Gastroesophageal sphincter (tissue), 4 donors: ENCODE data around the gene FCHSD1. TPM values are rescaled to one million over a fixed set of nuclear protein-coding genes. Genes with fewer than 3 reads are reported as not detected.

Experiments used
- ATAC-seq: fragments of 150-250 bp; one replicate; pipeline ENCODE4 v1.9.1; 2016; ENCODE audit warnings: mild to moderate bottlenecking, moderate library complexity
- H3K27ac ChIP-seq, 4 donors: fragments of 200-600 bp; sonication (generic) in 3 of 4; 1 replicate in 3 of 4; 2 replicates in 1 of 4; pipeline ENCODE4 v1.5.1; 2016 to 2019
- H3K27me3 ChIP-seq: fragments of 200-600 bp; sonication (generic); one replicate; pipeline ENCODE4 v1.5.1; 2019
- H3K36me3 ChIP-seq, 2 donors: fragments of 200-600 bp; sonication (generic); one replicate each; pipeline ENCODE4 v1.5.1; 2019; ENCODE audit warnings: control low read depth in 1 of 2
- H3K4me1 ChIP-seq, 3 donors: fragments of 200-600 bp; sonication (generic); 1 replicate in 2 of 3; 2 replicates in 1 of 3; pipeline ENCODE4 v1.5.1; 2016 to 2019; ENCODE audit warnings: control low read depth in 2 of 3
- H3K4me3 ChIP-seq, 2 donors: fragments of 200-600 bp; sonication (generic); one replicate each; pipeline ENCODE4 v1.5.1; 2019; ENCODE audit warnings: mild to moderate bottlenecking in 1 of 2, moderate library complexity in 1 of 2
- H3K9me3 ChIP-seq, 3 donors: fragments of 200-600 bp; sonication (generic); one replicate each; pipeline ENCODE4 v1.5.1; 2017 to 2019; ENCODE audit warnings: control low read depth in 2 of 3
- EP300 ChIP-seq: sonication (generic); formaldehyde crosslinking; IDR thresholded peaks from one replicate; pipeline ENCODE4 v1.6.1; 2017; ENCODE audit warnings: antibody characterized with exemption, mild to moderate bottlenecking
- POLR2A ChIP-seq, 2 donors: fragments of 450-650 bp; IDR thresholded peaks; one replicate each; pipeline ENCODE4 v1.6.1; 2017; ENCODE audit warnings: antibody characterized with exemption in 2 of 2, mild to moderate bottlenecking in 2 of 2, moderate library complexity in 1 of 2
- POLR2AphosphoS5 ChIP-seq: sonication (generic); formaldehyde crosslinking; IDR thresholded peaks from one replicate; pipeline ENCODE4 v1.6.1; 2017; ENCODE audit warnings: antibody characterized with exemption
- WGBS, 2 donors: methylation state at CpG; one replicate each; pipeline ENCODE4 v1.1.5; 2018; ENCODE audit warnings: low coverage in 1 of 2; 5-methylcytosine and 5-hydroxymethylcytosine counted together
- total RNA-seq, 4 donors: library from RNA; depleted of rRNA; stranded (reverse); fragments of >200 nt; gene quantifications; one replicate each; pipeline ENCODE4 v1.1.0, GENCODE V29; 2016
- TF ChIP-seq, protein P1 (sequence below), 4 experiments: fragments of 200-600 bp in 2 of 4; fragments of 450-650 bp in 2 of 4; sonication (generic) in 1 of 4; IDR thresholded peaks; one replicate each; pipeline ENCODE4 v1.5.1; 2017 to 2019; ENCODE audit warnings: antibody characterized with exemption in 4 of 4, mild to moderate bottlenecking in 2 of 4, moderate library complexity in 2 of 4

FCHSD1 gene
- total RNA-seq, 4 donors from 2014 or later = 8.2 to 14.8 (median 13.3) TPM

DNA sequence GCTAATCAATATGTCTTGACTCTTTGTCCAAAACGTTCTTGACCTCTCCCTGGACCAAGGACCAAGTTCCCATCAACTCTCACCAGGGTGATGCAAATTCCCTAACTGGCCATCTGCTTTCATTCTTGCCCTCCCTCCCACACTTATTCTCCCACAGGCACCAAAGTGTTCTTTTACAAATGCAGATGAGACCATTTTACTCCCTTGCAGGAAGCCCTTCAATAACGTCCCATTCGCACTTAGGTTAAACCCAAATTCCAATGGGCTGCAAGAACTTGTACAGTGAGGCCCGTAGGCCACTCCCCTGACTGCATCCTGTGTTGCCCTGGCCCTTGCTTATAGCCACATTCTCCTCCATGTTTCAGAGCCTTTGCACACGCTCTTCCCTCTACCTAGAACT lies 23.5 kb upstream of the FCHSD1 start:
- no peak overlapping the region for H3K27ac ChIP-seq
- TF ChIP-seq EP300 (no peak), POLR2AphosphoS5 (no peak), POLR2A (IDR thresholded peaks at IDR 0.05) (no peak)
- TF ChIP-seq, protein P1, sequence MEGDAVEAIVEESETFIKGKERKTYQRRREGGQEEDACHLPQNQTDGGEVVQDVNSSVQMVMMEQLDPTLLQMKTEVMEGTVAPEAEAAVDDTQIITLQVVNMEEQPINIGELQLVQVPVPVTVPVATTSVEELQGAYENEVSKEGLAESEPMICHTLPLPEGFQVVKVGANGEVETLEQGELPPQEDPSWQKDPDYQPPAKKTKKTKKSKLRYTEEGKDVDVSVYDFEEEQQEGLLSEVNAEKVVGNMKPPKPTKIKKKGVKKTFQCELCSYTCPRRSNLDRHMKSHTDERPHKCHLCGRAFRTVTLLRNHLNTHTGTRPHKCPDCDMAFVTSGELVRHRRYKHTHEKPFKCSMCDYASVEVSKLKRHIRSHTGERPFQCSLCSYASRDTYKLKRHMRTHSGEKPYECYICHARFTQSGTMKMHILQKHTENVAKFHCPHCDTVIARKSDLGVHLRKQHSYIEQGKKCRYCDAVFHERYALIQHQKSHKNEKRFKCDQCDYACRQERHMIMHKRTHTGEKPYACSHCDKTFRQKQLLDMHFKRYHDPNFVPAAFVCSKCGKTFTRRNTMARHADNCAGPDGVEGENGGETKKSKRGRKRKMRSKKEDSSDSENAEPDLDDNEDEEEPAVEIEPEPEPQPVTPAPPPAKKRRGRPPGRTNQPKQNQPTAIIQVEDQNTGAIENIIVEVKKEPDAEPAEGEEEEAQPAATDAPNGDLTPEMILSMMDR (IDR thresholded peaks at IDR 0.05) = no peak
- H3K36me3 ChIP-seq = peaks cover 0 to 21% of the 10 kb centered on the region in 2 donors
- H3K27me3 ChIP-seq = no peaks in the 10 kb centered on the region
- no peak for ATAC-seq
- no peak overlapping the region for H3K4me3 ChIP-seq
- WGBS, 2 donors = 64 to 67% methylated on average over 4 to 5 of the region's 5 CpGs
- no peaks in the 10 kb centered on the region for H3K4me1 ChIP-seq
- H3K9me3 ChIP-seq = no peaks in the 10 kb centered on the region

DNA sequence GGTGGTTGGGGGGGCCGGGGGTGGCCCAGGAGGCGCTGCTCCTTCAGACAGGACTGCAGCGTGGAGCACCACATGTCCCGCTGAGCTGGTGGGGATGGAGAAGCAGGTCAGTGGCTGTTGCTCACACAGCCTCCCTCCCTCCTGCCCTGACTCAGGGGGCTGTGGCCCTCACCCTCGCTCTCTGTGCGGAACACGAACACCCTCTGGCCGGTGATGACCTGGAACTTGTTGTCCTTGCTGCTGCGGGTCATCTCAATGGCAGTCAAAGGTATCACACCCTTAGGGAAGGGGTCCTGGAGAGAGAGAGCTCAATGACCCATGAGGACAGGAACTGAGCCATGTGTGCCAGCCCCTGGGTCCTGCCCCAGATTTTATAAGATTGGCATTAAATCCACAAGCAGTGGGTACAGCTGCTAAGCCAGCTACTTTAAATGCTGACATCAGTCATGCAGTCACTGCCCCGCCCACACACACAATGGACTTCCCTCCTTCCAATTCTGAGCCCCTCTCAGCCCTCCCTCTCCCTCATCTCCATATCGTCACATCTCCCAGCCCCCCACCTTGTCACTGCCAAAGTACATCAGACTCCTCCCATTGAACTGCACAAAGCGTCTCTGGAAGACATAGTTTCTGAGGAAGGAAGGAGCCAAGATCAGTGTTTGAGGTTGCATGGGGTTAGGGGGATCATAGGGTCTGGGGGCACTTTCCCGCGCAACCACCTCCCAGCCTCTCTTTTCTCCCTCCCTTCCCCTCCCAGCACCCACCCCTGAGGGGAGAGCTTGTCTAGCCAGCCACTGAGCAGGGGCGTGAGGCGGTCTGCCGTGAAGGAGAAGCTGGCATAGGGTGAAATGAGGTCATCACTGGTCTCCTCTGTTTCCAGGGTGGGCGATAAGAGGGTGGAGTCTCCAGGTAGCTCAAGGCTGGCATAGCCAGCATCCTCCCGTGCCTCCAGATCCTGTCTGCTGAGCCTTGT lies 21.9 kb upstream of the FCHSD1 start:
- H3K27ac ChIP-seq = no peak overlapping the region
- peaks cover 0 to 21% of the 10 kb centered on the region in 2 donors for H3K36me3 ChIP-seq
- no peak for TF ChIP-seq POLR2A (IDR thresholded peaks at IDR 0.05)
- no peak for TF ChIP-seq POLR2AphosphoS5
- TF ChIP-seq EP300 = no peak
- TF ChIP-seq, protein P1 (IDR thresholded peaks at IDR 0.05) = no peak
- WGBS, 2 donors = 33 to 40% methylated on average over 1 to 2 of the region's 19 CpGs
- H3K27me3 ChIP-seq = no peaks in the 10 kb centered on the region
- no peaks in the 10 kb centered on the region for H3K9me3 ChIP-seq
- no peak overlapping the region for H3K4me3 ChIP-seq
- H3K4me1 ChIP-seq = no peaks in the 10 kb centered on the region
- ATAC-seq = peak; percentile 54

DNA sequence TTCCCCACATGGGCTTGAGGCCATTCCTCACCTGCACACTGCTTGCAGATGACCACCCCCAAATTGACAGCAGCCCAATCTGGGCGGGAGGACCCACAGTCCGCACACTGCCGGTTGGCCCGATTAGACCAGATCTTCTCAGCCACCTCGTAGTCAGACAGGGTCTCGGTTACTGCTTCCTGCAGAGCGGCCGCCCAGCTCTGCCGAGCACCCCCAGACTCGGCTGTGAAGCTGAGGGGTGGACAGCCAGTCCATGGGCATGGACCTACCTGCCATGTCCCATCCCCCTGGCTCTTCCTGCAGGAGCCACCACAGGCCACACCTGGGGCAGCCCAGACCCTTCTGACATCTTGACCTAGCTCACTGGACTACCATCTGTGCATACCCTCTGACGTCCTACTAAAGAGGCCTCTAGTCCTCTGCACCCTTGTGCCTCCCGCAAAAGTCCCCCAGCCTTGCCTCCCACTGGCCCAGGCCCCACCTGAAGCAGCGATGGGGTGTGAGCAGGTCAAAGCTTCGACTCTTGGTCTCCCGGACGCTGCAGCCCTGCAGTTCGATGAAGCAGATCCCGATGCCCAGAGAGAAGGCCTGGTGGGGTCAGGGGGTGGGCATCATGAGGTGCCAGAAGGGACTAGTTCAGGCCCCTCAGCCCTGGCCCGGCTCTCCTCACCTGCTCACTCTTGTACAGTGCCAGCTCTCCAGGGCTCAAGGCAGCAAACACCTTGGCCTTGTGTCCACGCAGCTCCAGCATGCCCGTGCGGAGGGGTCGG lies 21.0 kb upstream of the FCHSD1 start:
- WGBS, 2 donors = 80% methylated on average over 1 of the region's 23 CpGs; no CpG with 5 or more reads in 1 of the 2 donors
- H3K27ac ChIP-seq = no peak overlapping the region

DNA sequence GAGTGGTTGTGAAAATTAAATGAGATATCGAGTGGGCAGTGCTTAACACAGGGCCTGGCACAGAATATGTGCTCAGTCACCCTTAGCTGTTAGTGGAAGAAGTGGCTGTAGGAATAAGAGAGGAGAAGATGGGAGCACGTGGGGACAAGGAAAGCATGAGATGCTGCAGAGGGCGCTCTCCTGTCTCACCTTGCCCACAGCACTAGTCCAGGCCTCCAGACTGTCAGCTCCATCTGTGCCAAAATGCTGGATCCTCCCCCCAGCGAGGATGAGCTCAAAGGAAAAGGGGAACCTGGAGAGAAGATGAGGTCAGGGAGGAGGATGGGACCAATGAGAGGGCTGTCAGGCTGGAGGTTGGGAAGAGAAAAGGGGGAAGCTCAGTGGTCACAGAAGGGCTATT lies 18.3 kb upstream of the FCHSD1 start:
- ATAC-seq = no peak
- H3K9me3 ChIP-seq = no peaks in the 10 kb centered on the region
- H3K4me3 ChIP-seq = no peak overlapping the region
- H3K36me3 ChIP-seq = peaks cover 0 to 21% of the 10 kb centered on the region in 2 donors
- no peaks in the 10 kb centered on the region for H3K27me3 ChIP-seq
- TF ChIP-seq EP300 (no peak), POLR2AphosphoS5 (no peak), POLR2A (IDR thresholded peaks at IDR 0.05) (no peak)
- TF ChIP-seq, protein P1 (IDR thresholded peaks at IDR 0.05) = no peak
- 66 to 85% methylated on average over 3 to 4 of the region's 4 CpGs for WGBS, 2 donors
- H3K27ac ChIP-seq = no peak overlapping the region
- peaks cover 0 to 7% (median 0%) of the 10 kb centered on the region in 3 donors for H3K4me1 ChIP-seq

More for the DNA sequence above, 21.0 kb upstream of the FCHSD1 start:
- no peaks in the 10 kb centered on the region for H3K27me3 ChIP-seq
- H3K4me3 ChIP-seq = no peak overlapping the region
- TF ChIP-seq POLR2A (IDR thresholded peaks at IDR 0.05) (no peak), EP300 (no peak), POLR2AphosphoS5 (no peak)
- TF ChIP-seq, protein P1 (IDR thresholded peaks at IDR 0.05) = no peak
- H3K9me3 ChIP-seq = no peaks in the 10 kb centered on the region
- H3K36me3 ChIP-seq = peaks cover 0 to 21% of the 10 kb centered on the region in 2 donors
- H3K4me1 ChIP-seq = no peaks in the 10 kb centered on the region
- ATAC-seq = no peak
